Activated T-helper 1 cell treated with anti-CD3 and anti-CD28 coated beads, Interleukin-12 subunit alpha, Interleukin-12 subunit beta, Interleukin-2, Interleukin-4 antibody, amounts not matched to agents 30 ng/mL and 10 ng/mL and 1 ng/mL, durations not matched to agents 14 hours and 24 hours and 36 hours (primary cell): ENCODE data around the gene ATP1B2. TPM values are rescaled to one million over a fixed set of nuclear protein-coding genes. Genes with fewer than 3 reads are reported as not detected.

Experiments
- DNase-seq: peaks from one replicate; pipeline ENCODE4 v3.0.0; 2021; ENCODE audit warnings: low spot score
- H3K27ac Mint-ChIP-seq: one replicate; pipeline ENCODE4 v1.8.0; 2021; ENCODE audit warnings: mild to moderate bottlenecking, mixed read lengths
- H3K27me3 Mint-ChIP-seq: one replicate; pipeline ENCODE4 v1.8.0; 2022; ENCODE audit warnings: mild to moderate bottlenecking, moderate library complexity, mixed read lengths; ENCODE audit not compliant: insufficient read depth
- H3K36me3 Mint-ChIP-seq: one replicate; pipeline ENCODE4 v1.8.0; 2021; ENCODE audit warnings: low read depth, mixed read lengths
- H3K4me1 Mint-ChIP-seq: one replicate; pipeline ENCODE4 v1.8.0; 2021; ENCODE audit warnings: low read depth, mixed read lengths
- H3K4me3 Mint-ChIP-seq: one replicate; pipeline ENCODE4 v1.8.0; 2021; ENCODE audit warnings: mild to moderate bottlenecking, moderate library complexity, mixed read lengths
- H3K9me3 Mint-ChIP-seq: one replicate; pipeline ENCODE4 v1.8.0; 2021; ENCODE audit warnings: mixed read lengths
- intact Hi-C: fragments of 100-400 bp; cut with micrococcal nuclease; formaldehyde crosslinking; loops from one replicate; pipeline ENCODE4 v1.15.1; 2024
- total RNA-seq: library from RNA; stranded (reverse); gene quantifications from 2 replicates; pipeline ENCODE4 v1.2.3, GENCODE V29; 2022

Gene ATP1B2
- total RNA-seq, 1 donor from 2014 or later, result 0.54 TPM

DNA sequence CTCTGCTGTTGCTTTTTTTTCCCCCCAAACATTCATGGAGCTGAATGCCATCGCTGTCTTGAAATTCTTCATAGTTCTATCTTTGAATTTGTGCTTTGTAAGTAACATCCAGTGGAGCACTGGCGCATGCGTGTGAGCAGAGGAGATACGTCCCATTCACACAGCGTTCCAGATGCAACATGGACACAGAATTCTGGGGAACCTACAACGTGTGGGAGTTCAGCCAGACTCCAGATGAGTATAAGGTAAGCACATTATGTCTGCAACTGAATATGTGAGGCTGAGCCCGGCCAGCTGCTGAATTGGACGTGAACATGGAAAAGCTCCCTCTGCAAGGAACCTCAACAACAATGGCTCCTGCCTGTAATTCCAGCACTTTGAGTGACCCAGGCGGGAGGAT lies 4.3 kb upstream of the ATP1B2 start:
- Mint-ChIP-seq H3K27ac (no peak overlapping the region), H3K4me1 (peaks cover 24% of the 10 kb centered on the region), H3K9me3 (no peaks in the 10 kb centered on the region), H3K36me3 (no peaks in the 10 kb centered on the region), H3K27me3 (peaks cover 33% of the 10 kb centered on the region), H3K4me3 (no peak overlapping the region)
- DNase-seq, result no peak
- intact Hi-C loops, result no loop called here

- H3K4me1 Mint-ChIP-seq, result peaks cover 18% of the 10 kb centered on the region
- no peak overlapping the region for H3K4me3 Mint-ChIP-seq
- intact Hi-C loops, result no loop called here
These were observed 3.7 kb upstream of the ATP1B2 start for GRCh38 chr17:7647018-7647417.

GRCh38 chr17:7651097-7651664 lies 455 bp downstream of the ATP1B2 start:
- peaks cover 11% of the 10 kb centered on the region for H3K4me1 Mint-ChIP-seq
- no peaks in the 10 kb centered on the region for H3K36me3 Mint-ChIP-seq
- H3K4me3 Mint-ChIP-seq, result peak overlapping the region; percentile 78
- H3K27me3 Mint-ChIP-seq, result peaks cover 53% of the 10 kb centered on the region
- intact Hi-C loops, result no loop called here
- no peak for DNase-seq
- no peaks in the 10 kb centered on the region for H3K9me3 Mint-ChIP-seq
- no peak overlapping the region for H3K27ac Mint-ChIP-seq

More at GRCh38 chr17:7647018-7647417, 3.7 kb upstream of the ATP1B2 start:
- no peak for DNase-seq
- Mint-ChIP-seq H3K9me3 (no peaks in the 10 kb centered on the region), H3K27ac (no peak overlapping the region), H3K27me3 (peaks cover 36% of the 10 kb centered on the region), H3K36me3 (no peaks in the 10 kb centered on the region)

DNA sequence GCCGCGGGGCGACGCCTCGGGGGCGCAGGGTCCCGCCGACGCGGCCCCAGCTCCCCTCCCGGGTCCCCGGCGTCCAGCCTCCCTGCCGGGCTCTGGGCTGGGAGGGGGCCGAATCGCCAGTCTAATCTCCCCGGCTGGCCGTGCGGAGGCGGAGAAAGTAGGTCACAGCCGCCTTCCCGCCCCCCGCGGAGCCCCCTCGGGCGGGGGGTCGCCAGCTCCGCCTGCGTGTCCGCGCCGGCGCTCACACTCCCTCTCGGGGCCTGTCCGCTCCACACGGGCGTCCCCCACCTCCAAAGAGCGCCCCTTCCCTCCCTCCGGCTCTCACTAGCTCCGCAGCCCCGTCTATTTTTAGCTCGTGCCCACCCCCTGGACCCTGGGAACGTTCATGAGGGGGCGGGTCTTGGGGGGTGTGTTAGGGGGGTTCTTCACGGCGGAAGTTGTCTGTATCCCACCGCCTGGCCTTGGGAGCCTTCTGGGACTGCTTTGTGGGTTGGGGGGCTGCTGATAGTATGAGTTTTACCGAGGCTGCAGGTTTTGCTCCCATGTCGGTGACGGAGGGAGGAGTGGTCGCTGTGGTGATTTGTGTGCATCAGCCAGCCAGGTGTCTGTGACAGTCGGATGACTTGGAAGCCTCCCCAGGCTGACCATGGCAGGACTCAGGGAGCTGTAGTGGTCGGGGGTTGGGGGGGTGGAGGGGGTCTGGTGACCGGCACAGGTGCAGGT lies 1.1 kb downstream of the ATP1B2 start:
- Mint-ChIP-seq H3K27me3 (peaks cover 52% of the 10 kb centered on the region), H3K4me1 (peaks cover 11% of the 10 kb centered on the region), H3K9me3 (no peaks in the 10 kb centered on the region), H3K27ac (no peak overlapping the region), H3K36me3 (no peaks in the 10 kb centered on the region), H3K4me3 (no peak overlapping the region)
- DNase-seq, result no peak
- intact Hi-C loops, result no loop called here

DNA sequence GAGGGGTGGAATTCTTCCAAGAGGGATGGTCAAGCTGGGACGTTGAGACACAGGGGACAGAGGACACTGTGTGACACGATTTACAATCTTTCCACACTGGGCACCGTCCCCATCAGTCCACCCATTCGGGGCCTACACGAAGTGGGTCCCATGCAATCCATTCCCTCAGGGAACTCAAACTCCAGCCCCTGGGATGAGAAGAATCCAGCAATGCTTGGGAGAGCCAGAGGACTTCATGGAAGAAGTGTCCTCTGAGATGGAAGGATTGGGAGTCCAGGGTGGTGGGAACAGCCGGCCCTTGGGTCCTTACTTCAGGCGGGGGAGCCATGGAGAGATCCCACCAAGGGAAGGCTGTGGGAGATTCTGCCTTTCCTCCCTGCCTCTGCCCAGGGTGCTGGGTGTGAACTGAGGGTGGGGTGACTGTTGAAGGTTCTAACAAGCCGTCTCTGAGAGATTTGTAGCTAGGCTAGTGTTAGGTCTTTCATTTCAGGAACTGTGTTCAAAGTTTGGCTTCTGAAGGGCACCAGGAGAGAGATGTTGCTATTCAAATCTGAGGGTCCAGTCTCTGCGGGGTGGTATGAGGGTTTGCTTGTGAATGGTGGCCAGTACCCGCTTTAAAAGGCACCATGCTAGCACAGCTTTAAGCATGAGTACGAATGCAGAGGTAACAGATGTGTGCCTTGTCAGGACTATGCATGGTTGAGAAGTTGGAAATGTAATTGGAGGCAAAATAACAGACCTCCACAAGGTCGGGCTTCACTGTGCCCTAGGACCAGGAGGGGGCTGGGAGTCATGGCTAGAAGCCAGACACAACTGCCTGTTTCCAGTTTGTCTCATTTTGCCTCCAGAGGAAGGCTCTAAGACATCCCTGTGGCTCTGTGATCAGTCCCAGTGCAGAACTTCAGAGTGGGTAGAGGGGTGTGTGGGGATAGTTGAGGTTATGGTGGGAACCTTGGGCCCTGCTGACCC lies 1.9 kb downstream of the ATP1B2 start:
- H3K27me3 Mint-ChIP-seq, result peaks cover 49% of the 10 kb centered on the region
- H3K27ac Mint-ChIP-seq, result no peak overlapping the region
- H3K4me1 Mint-ChIP-seq, result peaks cover 11% of the 10 kb centered on the region

GRCh38 chr17:7654832-7655540 lies 4.3 kb downstream of the ATP1B2 start:
- no peak for DNase-seq
- Mint-ChIP-seq H3K9me3 (no peaks in the 10 kb centered on the region), H3K4me1 (peaks cover 8% of the 10 kb centered on the region), H3K36me3 (no peaks in the 10 kb centered on the region), H3K4me3 (no peak overlapping the region), H3K27me3 (peaks cover 33% of the 10 kb centered on the region), H3K27ac (no peak overlapping the region)
- intact Hi-C loops, result no loop called here

More for the DNA sequence above, 1.9 kb downstream of the ATP1B2 start:
- Mint-ChIP-seq H3K4me3 (no peak overlapping the region), H3K36me3 (no peaks in the 10 kb centered on the region), H3K9me3 (no peaks in the 10 kb centered on the region)
- intact Hi-C loops, result no loop called here
- no peak for DNase-seq

- H3K36me3 Mint-ChIP-seq, result no peaks in the 10 kb centered on the region
- intact Hi-C loops, result no loop called here
- H3K9me3 Mint-ChIP-seq, result no peaks in the 10 kb centered on the region
- peaks cover 28% of the 10 kb centered on the region for H3K27me3 Mint-ChIP-seq
- H3K27ac Mint-ChIP-seq, result no peak overlapping the region
- peaks cover 3% of the 10 kb centered on the region for H3K4me1 Mint-ChIP-seq
- no peak for DNase-seq
- no peak overlapping the region for H3K4me3 Mint-ChIP-seq
These were observed 4.8 kb downstream of the ATP1B2 start for GRCh38 chr17:7655541-7655840.

GRCh38 chr17:7656958-7657609 lies 6.4 kb downstream of the ATP1B2 start:
- DNase-seq, result no peak
- no peaks in the 10 kb centered on the region for H3K36me3 Mint-ChIP-seq
- H3K4me3 Mint-ChIP-seq, result no peak overlapping the region
- intact Hi-C loops, result no loop called here
- H3K27ac Mint-ChIP-seq, result no peak overlapping the region
- peaks cover 17% of the 10 kb centered on the region for H3K27me3 Mint-ChIP-seq
- H3K9me3 Mint-ChIP-seq, result no peaks in the 10 kb centered on the region
- no peaks in the 10 kb centered on the region for H3K4me1 Mint-ChIP-seq

DNA sequence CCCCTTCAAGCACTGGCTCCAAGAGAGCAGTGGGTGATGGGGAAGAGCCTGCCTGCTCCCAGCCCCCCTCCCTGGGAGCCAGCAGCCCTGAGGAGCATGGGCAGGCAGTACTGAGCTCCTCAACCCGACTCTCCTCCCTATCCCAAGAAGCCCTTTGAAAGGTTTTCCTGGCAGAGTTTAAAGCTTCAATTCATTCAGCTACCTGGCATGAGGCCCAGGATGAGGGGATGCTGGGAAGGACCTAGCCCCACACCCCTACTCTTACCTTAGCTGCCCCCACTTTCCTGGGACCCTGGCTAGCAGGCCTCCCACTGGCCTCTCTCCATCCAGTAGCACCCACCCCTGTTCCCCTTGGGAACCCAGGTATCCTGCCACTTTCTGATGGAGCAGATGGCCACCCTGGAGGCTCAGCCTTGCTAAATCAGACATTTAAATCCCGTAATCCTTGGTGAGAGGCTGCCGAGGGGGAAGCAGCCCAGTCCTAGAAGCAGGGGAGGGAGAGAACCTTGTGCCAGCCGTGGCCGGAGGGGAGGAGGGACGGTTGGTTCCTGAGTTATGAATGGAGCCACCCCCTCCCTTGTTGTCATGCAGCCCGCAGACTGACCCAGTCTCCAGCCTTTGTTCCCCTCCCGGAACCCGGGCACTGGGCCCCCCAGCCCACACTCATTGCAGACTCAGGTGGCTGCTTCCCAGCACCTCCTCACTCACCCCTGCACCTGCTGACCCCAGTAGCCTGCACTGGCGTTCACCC lies 17.1 kb downstream of the ATP1B2 start:
- DNase-seq, result no peak
- Mint-ChIP-seq H3K9me3 (no peaks in the 10 kb centered on the region), H3K27me3 (no peaks in the 10 kb centered on the region), H3K4me3 (no peak overlapping the region), H3K27ac (no peak overlapping the region), H3K36me3 (peaks cover 37% of the 10 kb centered on the region), H3K4me1 (no peaks in the 10 kb centered on the region)
- intact Hi-C loops, result no loop called here

- H3K27ac Mint-ChIP-seq, result no peak overlapping the region
- intact Hi-C loops, result no loop called here
- no peak overlapping the region for H3K4me3 Mint-ChIP-seq
- H3K36me3 Mint-ChIP-seq, result peaks cover 43% of the 10 kb centered on the region
- H3K4me1 Mint-ChIP-seq, result no peaks in the 10 kb centered on the region
- no peak for DNase-seq
- H3K9me3 Mint-ChIP-seq, result peaks cover 3% of the 10 kb centered on the region
- H3K27me3 Mint-ChIP-seq, result no peaks in the 10 kb centered on the region
These were observed 17.8 kb downstream of the ATP1B2 start for GRCh38 chr17:7668482-7668881.

- DNase-seq, result no peak
- Mint-ChIP-seq H3K27me3 (no peaks in the 10 kb centered on the region), H3K36me3 (peaks cover 60% of the 10 kb centered on the region), H3K27ac (no peak overlapping the region), H3K4me3 (no peak overlapping the region), H3K9me3 (peaks cover 10% of the 10 kb centered on the region), H3K4me1 (peaks cover 5% of the 10 kb centered on the region)
- intact Hi-C loops, result no loop called here
These were observed 22.5 kb downstream of the ATP1B2 start for GRCh38 chr17:7673239-7673638.

DNA sequence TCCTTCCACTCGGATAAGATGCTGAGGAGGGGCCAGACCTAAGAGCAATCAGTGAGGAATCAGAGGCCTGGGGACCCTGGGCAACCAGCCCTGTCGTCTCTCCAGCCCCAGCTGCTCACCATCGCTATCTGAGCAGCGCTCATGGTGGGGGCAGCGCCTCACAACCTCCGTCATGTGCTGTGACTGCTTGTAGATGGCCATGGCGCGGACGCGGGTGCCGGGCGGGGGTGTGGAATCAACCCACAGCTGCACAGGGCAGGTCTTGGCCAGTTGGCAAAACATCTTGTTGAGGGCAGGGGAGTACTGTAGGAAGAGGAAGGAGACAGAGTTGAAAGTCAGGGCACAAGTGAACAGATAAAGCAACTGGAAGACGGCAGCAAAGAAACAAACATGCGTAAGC lies 24.2 kb downstream of the ATP1B2 start:
- H3K27ac Mint-ChIP-seq, result peak overlapping the region; percentile 6
- DNase-seq, result no peak
- H3K4me1 Mint-ChIP-seq, result peaks cover 5% of the 10 kb centered on the region
- peaks cover 49% of the 10 kb centered on the region for H3K36me3 Mint-ChIP-seq
- peaks cover 10% of the 10 kb centered on the region for H3K9me3 Mint-ChIP-seq
- H3K27me3 Mint-ChIP-seq, result no peaks in the 10 kb centered on the region
- H3K4me3 Mint-ChIP-seq, result no peak overlapping the region
- intact Hi-C loops, result no loop called here
